HG02798 (cell line): ENCODE results near the gene TMEM132D.
"Not testable (repeated sequence)": the region's sequence is repeated elsewhere in the genome, so short reads cannot be mapped to it uniquely, and the experiment has no call there.

Source experiments
- ATAC-seq: cut with Tn5 transposase; IDR thresholded peaks from one replicate; pipeline ENCODE4 v1.9.1; 2021; ENCODE audit warnings: mild to moderate bottlenecking; ENCODE audit not compliant: unreplicated experiment, poor library complexity

The TMEM132D gene

DNA sequence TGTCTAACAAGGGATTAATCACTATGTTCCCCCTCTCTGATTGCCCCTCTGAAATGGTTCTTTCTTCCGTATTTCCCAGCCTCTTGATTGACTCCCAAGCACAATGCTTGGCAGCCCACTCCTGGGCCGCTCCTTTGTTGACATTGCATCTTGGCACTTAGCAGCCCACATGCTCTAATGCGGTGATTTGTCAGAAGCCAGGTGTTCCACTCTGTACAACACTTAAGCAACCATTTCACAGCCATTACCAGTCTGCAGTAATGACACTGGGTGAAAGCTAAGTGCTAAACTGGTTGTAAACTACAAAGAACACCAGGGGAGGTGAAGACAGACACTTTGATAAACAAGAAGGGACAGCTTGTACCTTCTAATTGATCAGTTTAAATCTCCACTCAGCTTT is 353.5 kb downstream of the TMEM132D start:
- no peak for ATAC-seq

DNA sequence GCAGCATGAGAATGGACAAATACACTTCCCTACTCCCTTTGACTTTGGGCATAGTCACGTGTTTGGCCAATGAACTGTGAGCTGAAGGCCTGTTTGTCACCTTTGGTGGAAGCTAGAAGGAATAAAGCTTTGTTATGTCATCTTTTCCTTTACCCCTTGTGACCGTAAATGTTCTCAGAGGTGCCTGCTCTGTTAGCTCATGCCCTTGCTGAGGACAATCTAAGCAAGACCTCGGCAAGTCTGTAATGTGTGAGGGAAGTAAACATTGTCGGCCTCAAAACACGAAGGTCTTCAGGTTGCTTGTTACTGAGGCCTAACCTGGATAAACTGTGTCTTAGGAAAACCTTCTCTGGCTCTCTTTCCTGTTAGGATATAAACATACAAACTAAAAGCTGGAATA is 354.2 kb downstream of the TMEM132D start:
- no peak for ATAC-seq

DNA sequence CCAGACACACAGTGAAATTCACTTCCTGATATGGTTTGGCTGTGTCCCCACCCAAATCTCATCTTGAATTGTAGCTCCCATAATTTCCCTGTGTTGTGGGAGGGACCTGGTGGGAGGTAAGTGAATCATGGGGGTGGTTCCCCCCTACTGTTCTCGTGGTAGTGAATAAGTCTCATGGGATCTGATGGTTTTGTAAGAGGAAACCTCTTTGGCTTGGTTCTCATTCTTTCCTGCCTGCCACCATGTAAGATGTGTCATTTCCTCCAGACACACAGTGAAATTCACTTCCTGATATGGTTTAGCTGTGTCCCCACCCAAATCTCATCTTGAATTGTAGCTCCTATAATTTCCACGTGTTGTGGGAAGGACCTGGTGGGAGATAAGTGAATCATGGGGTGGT is 354.8 kb downstream of the TMEM132D start:
- not testable (repeated sequence) for ATAC-seq

DNA sequence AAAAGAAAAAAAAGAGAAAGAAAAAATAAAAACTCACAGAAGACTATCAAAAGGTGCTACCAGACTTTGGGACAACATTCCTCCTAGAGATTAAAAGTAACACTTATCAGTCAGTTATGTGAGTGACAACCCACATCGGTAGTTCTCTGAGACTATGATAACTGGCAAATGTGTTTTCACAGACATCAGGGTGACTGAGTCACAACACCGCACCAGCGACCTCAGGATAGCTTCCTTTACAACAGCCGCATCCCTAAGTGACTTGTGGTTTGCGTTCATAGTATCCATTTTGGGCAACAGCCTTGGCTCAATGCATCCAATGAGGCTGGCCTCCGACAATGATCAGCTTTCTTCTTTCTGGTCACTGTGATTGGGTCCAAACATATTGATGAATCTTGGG is 359.1 kb downstream of the TMEM132D start:
- ATAC-seq: no peak

DNA sequence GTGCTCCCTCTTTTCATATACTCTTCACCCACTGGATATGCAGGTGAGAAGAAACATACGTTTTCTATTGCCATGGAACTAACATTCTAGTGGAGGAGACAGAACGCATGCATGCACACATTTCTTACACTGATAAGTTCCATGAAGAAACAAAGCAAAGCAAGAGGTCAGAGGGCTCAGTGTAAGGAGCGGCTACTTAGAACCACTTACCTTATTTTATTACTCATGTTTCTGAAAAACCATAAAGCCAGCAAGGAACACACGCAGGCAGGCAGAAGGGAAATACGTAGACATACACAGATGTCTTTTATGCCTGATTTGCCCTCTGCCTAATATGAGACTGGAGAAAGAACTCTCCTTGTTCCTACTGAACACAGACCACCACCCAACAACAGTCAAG is 362.9 kb downstream of the TMEM132D start:
- no peak for ATAC-seq

DNA sequence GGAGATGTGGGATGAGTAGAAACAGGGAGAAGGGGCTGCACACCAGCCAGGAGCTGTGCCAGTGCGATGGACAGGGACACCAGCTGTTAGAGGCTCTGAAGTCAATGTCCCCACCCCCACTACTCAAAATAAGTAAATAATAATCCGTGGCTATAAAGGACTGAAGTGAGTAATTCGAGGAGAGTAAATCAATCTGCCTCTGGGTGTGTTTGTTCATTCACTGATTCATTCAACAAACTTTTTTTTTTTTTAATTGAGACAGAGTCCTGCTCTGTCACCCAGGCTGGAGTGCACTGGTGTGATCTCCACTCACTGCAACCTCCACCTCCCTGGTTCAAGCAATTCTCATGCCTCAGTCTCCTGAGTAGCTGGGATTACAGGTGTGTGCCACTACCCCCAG is 363.6 kb downstream of the TMEM132D start:
- no peak for ATAC-seq

DNA sequence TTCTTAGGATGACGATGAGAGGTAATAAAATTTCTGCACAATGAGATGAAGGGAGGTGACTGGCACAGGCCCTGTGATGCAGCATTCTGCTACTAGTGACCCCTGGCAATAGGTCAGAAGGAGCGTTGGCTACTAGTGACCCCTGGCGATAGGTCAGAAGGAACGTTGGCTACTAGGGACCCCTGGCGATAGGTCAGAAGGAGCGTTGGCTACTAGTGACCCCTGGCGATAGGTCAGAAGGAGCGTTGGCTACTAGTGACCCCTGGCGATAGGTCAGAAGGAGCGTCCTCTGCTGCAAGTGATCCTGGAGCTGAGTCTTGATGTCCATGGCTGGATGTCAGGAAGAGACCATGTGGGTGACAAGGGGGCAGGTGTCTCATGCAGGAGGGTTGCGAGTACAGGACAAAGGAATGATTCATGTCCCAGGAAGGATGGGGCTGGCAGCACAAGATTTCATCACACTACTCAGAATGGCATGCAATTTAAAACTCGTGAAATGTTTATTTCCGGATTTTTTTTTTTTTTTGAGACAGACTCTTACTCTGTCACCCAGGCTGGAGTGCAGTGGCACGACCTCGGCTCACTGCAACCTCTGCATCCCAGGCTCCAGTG is 365.0 kb downstream of the TMEM132D start:
- ATAC-seq: not testable (repeated sequence)

DNA sequence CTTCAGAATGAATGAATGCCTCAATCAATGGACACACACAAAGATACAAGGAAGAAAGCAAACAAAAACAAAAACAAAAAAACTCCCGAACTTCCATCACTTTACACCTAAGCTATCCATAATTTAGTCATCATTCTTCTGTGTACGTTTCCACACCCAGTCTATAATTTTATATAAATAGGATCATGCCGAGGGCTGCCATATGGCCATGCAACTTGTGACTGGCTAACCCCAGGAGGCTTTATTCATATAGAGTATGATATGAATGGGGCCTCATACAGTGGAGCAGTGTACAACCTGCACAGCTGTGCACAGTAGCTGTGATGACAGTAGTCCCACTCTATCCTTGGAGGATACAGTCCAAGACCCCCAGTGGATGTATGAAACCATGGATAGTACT is 365.7 kb downstream of the TMEM132D start:
- no peak for ATAC-seq

DNA sequence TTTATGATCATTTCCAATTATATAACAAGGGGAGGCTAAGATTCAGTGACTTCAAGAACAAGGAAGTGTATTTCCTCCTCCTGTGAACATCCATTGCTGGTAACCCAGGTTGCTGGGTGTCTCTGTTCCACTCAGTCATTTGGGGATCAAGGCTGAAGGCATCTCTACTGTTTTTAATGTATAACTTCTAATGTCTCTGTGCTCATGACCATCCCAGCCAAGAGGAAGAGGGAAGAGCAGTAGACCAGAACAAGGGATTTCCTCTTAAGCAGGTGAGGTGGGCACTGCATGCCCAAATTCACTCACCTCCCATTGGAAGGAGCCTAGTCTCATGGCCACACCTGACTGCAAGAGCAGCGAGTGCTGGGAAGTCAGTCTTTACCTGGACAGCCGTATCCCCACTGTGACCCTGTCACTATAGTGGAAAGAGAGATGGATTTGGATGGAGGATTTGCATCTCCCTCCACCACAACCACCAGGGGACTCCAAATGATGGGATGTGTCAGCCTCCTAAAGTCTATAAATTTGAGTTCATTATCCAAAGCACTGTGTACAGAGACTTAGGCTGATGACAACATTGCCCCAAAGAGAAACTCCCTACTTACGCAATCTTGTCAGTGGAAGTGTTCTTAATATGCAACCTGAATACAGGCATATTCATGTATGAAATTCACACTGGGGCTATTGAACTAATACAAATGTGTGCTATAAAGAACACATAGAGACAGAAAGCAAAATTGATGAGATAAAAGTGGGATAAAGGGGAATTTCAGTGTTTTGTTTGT is 368.7 kb downstream of the TMEM132D start:
- no peak for ATAC-seq

DNA sequence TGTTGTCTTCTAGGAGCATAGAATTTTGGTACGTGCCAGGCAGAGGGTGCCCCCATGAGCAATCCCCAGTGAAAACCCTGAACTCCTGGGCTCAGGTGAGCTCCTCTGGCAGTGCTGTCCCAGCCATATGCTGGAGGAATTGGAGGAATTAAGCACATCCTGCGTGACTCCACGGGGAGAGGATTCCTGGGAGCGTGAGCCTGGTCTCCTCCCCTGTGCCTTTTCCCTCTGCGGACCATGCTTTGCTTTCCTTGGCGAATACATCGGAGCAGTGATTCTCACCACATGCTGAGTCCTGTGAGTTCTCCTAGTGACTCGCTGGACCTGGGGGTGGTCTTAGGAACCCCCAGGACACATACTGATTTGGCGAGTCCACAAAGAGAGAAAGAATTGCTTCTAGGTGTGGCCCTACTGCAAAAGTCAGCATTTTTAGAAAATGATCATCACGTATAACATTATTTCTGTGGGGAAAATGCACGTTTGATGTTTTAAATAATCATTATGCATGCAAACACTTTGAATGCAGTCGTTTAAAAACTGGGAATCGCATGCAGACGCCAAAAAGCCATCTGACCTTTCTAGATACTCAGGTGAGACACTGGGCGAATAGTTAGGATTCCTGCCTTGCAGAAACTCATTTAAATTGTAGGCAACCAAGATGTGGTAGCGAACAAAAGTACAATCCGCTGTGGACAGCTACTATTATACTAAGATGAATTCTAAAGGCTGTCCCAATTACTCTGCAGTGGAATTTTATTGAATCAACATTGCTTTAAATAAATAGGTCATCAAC is 370.9 kb downstream of the TMEM132D start:
- no peak for ATAC-seq

DNA sequence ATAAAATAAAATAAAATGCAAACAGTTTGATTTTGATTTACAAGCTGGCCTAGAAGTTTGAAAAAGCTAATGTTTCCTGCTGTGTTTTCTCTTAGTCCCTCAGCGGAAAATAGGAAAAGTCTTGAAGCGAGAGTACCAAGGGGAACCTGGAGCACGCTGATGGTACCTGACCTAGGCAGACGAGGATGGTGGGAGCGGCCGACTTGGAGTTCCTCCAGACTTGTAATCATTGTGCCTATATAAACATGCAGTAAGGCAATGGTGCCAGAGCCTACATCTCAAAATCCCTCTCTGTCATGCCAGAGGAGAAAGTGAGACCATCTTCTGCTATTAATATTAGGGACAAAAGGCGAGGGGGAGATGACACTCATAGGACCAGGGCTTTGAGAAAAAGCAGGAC is 371.7 kb downstream of the TMEM132D start:
- no peak for ATAC-seq

DNA sequence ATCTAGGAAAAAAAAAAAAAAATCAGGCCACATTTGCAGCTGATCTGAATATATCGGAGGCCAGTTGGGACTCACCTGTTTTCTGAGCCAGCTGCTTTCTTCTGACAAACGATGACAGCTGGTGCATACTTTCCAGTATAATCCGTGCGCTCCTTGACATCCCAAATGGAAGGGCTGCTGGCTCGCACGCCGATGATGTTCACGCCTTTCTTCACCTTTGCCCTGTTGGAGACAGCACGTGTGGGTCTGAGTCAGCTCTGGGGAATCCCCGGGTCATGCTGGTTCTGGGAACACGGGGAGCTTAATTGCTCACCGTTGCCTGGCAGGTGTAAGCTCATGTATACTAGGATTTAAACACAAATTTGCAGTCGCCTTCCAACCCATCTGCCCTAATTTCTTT is 372.8 kb downstream of the TMEM132D start:
- ATAC-seq: no peak

DNA sequence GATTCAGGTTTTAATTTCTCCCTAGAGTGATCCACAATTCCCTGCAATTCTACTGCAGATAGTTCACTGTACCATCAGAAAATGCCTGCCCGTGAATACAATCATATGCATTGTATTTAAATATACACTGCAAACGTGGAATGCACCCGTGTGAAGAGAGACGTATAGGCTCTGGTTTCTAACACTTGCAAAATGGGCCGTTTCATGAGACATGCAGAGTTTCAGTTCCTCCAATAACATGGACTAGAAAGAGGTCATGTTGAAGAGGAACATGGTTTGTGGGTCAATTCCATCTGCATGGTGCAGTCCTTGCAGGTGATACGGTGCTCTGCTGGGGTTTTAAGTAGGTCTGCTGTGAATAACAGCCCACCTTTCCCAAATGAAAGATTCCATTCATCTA is 373.3 kb downstream of the TMEM132D start:
- ATAC-seq: no peak

DNA sequence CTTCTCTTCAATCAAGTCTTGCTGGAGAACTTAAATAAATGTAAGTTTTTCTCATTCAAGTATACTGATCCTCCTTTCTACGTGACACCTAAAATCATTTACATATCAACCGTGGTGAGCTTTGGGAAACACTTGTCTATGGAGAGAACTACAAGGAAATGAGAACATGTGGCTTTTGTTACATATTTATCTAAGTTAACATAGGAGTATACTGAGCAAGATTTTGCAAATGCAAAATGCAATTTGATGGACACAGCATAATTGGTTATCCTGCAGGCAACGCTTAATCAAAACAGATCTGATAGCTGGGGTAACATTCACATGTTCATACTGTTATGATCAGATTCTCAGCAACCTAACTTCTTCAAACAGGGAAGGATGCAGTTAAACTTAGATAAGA is 376.3 kb downstream of the TMEM132D start:
- no peak for ATAC-seq

DNA sequence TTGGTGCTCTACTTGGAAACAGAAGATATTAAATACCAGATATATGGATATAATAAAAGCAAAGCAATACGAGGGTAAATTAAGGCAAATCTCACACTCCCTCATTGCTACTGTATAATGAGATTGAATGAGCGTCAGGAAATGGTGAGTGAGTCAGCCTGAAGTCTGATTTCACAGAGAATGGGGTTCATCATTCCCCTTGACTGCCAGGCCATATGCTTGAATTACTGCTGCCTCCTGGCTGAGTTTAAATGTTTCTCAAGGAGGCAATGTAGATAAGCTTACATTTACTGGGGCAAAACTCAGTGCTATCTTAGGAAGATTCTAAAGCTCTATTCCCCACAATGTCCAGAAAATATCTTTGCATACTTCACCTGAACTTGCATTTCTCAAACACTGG is 380.2 kb downstream of the TMEM132D start:
- ATAC-seq: no peak

DNA sequence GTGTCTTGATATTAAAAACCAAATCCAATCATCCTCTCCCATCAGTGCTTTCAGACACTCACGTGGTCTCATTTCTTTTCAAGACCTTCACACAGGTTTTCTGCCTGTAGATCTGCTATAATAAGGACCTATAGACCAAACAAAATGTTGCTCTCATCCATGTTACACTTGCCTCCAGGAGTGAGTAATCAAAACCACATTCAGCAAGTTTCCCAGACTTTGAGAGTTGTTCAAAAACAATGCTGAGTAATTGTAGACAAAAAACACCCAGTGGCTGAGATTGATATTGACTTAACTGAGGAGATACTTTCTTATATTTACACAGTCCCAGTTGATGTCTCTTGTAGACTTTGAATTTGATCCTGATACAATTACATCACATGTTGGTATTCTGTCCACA is 383.1 kb downstream of the TMEM132D start:
- no peak for ATAC-seq

DNA sequence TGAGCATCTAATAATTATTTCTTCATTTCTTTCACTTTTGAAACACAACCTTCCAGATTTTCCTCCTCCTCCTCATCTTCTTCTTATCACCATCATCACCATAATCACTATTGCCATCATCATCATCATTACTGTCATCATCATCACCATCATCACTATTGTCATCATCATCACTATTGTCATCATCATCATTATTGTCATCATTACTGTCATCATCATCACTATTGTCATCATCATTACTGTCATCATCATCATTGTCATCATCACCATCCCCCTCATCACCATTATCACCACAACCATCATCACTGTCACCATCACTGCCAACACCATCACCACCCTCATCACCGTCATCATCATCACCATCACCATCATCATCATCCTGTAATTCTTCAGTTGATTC is 400.0 kb downstream of the TMEM132D start:
- no peak for ATAC-seq

DNA sequence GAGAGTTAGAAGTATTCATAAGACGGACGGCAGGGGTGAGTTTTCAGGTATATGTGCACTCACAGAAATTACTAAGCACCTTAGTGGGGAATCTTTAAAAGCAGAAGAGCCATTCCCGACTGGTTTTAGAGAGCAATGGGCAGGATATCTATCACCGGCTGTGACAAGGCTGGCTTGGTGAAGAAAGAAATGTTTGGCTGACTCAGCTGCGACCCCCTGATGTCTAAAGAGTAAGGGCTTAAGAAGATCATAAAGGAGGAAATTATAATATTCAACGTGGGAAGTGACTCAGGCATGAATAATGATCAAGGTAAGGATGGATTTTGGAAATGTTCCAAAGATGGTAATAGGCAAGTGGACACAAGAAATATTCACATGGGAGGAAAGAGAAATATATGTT is 407.6 kb downstream of the TMEM132D start:
- no peak for ATAC-seq

DNA sequence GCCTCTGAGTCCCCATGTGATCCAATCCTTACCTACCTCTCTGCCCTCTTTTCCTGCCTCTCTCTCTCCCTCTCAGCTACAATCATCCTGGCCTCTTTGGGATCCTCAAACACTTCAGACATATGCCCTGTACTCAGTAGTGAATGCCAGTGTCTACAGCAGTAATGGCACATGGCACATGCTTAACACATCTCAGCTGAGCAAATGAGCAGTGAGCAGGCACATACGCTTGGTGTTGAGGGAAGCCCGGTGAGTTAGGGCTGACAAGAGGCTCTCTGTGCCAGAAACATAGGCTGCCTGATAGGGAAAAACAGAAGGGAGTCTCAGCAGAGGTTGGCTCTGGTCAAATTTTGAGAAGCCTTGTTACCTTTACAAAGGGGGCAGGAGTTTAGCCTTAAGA is 409.1 kb downstream of the TMEM132D start:
- ATAC-seq: no peak

DNA sequence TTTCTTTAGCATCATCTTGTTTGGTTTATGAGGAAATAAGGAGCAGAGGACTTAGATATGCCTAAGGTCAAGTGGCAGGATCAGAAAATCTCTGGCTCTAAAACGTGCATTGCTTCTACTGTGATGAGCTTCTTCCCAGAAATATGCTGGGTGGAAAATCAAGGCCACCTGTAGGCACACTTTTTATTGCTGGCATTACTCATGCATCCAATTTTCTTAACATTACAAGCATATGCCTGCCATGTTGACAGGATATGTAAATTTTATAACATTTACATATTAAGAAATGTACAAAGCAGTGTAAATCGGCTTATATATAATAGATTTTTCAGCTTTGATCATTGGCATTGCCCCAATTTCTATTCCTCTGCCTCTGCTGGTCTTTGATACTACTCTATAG is 409.6 kb downstream of the TMEM132D start:
- ATAC-seq: no peak

DNA sequence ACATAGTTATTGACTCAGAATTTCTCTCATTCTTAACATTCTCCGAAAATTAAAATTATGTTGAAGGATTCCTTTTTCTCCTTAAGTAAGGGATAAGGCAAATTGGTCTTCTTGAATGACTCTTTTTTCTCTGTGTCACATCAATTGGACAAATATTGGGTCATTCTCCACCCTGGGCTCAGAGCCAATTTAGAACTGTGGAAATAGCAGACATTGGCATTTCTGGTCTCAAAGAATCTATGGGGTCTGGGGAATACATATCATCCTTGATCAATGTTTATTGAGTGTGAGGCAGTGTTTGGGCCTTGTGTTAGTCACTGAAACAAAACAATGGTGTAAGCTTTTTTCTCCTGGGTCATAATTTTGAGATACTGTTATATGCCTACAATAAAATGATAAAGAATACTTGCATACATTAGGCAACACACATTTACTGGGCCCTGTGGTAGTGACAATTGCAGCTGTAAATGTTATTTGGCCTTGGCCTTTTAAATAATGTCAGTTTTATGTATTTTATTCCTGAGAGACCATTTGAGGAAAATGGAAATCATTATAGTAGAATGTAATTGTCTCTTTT is 414.6 kb downstream of the TMEM132D start:
- no peak for ATAC-seq
